Pancreas (tissue), 10 donors: Measurements from ENCODE around the gene HIVEP2. TPM values are rescaled to one million over a fixed set of nuclear protein-coding genes. Genes with fewer than 3 reads are reported as not detected.

ENCODE experiments used
- ATAC-seq, 4 donors: fragments of 200-7000 bp; cut with Tn5 transposase; one replicate each; pipeline versions ENCODE4 v1.8.0 to v1.9.1; 2020; ENCODE audit warnings: mild to moderate bottlenecking in 4 of 4, moderate library complexity in 4 of 4
- DNase-seq, 6 donors: peaks; one replicate each; pipeline ENCODE4 v3.0.0-alpha.2; 2020
- FAIRE-seq: peaks from 2 replicates; lab custom pipeline; 2012; peaks lifted over from hg19 to GRCh38; lab: Jason Lieb, UNC
- H3K27ac ChIP-seq, 4 donors: fragments of 200-600 bp; sonication (generic); 1 replicate in 3 of 4; 2 replicates in 1 of 4; pipeline versions ENCODE4 v1.5.0 to v1.8.0; 2020
- H3K27me3 ChIP-seq, 4 donors: fragments of 200-600 bp; one replicate each; pipeline ENCODE4 v1.8.0; 2021
- H3K36me3 ChIP-seq, 3 donors: fragments of 200-600 bp; sonication (generic) in 1 of 3; one replicate each; pipeline versions ENCODE4 v1.5.0 to v1.8.0; 2020 to 2021
- H3K4me1 ChIP-seq, 3 donors: fragments of 200-600 bp; one replicate each; pipeline ENCODE4 v1.8.0; 2021
- H3K4me3 ChIP-seq, 4 donors: fragments of 200-600 bp; sonication (generic) in 2 of 4; one replicate each; pipeline versions ENCODE4 v1.5.0 to v1.8.0; 2020 to 2021
- H3K9me3 ChIP-seq, 4 donors: fragments of 200-600 bp; one replicate each; pipeline ENCODE4 v1.8.0; 2021
- WGBS, 2 donors: extraction: QIAGEN DNeasy Blood & Tissue Kit; methylation state at CpG; one replicate each; pipeline ENCODE4 v1.1.7; 2013; 5-methylcytosine and 5-hydroxymethylcytosine counted together
- intact Hi-C, 3 donors: fragments of 100-400 bp; cut with DNase I; formaldehyde crosslinking; loops; one replicate each; pipeline versions ENCODE4 v1.11.1 to v1.14.2; 2022
- polyA plus RNA-seq, 2 donors: library from polyadenylated mRNA; stranded (reverse); fragments of 200-250 nt; gene quantifications; one replicate each; pipeline ENCODE4 v1.2.3, GENCODE V29; 2013
- total RNA-seq, 6 donors: library from RNA; stranded (reverse); fragmentation: NEBNext Ultra II Directional in 4 of 6; extraction: Animal tissue kit (Norgen Biotek cat#: 25700) in 4 of 6; gene quantifications; one replicate each; pipeline versions ENCODE4 v1.2.1 to v1.2.4, GENCODE V29; 2021 to 2023
- TF ChIP-seq, protein P1 (sequence below), 4 donors: fragments of 200-600 bp; sonication (generic) in 3 of 4; IDR thresholded peaks; one replicate each; pipeline versions ENCODE4 v1.5.0 to v1.8.0; 2021; ENCODE audit warnings: antibody characterized with exemption in 4 of 4
- donor health status: healthy with polysubstance abuse.
- donor health status: DM: no; HTN: no; CAD: no; lungs with moderate emphysema.
- donor health status: DM: no; HTN: no; CAD: no.
- donor health status: control.
- donor health status: control.
- donor health status: Bipolar disorder and iron deficiency.
- donor health status: DM: yes; HTN: yes; CAD: no.
- donor health status: DM: no; HTN: no; CAD: no.
- donor health status: DM: no; HTN: no; CAD: no.
- donor health status: DM: yes; HTN: yes; CAD: no.

Gene HIVEP2
- total and polyA plus RNA-seq, 8 donors = 3.8 to 14.0 (median 8.6) TPM

DNA sequence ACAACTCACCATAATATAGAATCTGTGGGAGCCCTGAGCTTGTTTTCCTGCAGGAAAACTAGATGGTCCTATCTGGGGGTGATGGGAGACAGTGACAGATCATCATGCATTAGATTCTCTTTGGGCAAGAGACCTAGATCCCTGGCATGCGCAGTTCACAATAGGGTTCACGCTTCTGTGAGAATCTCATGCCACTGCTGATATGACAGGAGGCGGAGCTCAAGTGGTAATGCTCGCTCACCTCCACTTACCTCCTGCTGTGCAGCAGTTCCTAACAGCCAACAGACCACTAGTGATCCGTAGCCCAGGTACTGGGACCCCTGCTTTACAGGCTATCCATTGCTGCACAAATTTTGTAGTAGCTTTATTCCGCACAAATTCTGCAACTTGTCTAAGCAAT is 84.5 kb downstream of the HIVEP2 start:
- Histone ChIP-seq H3K27me3 (no peaks in the 10 kb centered on the region), H3K36me3 (no peaks in the 10 kb centered on the region), H3K9me3 (no peaks in the 10 kb centered on the region), H3K4me3 (no peak overlapping the region), H3K27ac (no peak overlapping the region), H3K4me1 (peaks cover 0 to 4% (median 0%) of the 10 kb centered on the region in 3 donors)
- FAIRE-seq (no peak), DNase-seq (no peak), ATAC-seq (no peak)
- intact Hi-C loops = no loop called here
- WGBS, 2 donors = 92 to 96% methylated on average over 6 of the region's 6 CpGs
- TF ChIP-seq, protein P1, sequence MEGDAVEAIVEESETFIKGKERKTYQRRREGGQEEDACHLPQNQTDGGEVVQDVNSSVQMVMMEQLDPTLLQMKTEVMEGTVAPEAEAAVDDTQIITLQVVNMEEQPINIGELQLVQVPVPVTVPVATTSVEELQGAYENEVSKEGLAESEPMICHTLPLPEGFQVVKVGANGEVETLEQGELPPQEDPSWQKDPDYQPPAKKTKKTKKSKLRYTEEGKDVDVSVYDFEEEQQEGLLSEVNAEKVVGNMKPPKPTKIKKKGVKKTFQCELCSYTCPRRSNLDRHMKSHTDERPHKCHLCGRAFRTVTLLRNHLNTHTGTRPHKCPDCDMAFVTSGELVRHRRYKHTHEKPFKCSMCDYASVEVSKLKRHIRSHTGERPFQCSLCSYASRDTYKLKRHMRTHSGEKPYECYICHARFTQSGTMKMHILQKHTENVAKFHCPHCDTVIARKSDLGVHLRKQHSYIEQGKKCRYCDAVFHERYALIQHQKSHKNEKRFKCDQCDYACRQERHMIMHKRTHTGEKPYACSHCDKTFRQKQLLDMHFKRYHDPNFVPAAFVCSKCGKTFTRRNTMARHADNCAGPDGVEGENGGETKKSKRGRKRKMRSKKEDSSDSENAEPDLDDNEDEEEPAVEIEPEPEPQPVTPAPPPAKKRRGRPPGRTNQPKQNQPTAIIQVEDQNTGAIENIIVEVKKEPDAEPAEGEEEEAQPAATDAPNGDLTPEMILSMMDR (IDR thresholded peaks at IDR 0.05) = no peak

DNA sequence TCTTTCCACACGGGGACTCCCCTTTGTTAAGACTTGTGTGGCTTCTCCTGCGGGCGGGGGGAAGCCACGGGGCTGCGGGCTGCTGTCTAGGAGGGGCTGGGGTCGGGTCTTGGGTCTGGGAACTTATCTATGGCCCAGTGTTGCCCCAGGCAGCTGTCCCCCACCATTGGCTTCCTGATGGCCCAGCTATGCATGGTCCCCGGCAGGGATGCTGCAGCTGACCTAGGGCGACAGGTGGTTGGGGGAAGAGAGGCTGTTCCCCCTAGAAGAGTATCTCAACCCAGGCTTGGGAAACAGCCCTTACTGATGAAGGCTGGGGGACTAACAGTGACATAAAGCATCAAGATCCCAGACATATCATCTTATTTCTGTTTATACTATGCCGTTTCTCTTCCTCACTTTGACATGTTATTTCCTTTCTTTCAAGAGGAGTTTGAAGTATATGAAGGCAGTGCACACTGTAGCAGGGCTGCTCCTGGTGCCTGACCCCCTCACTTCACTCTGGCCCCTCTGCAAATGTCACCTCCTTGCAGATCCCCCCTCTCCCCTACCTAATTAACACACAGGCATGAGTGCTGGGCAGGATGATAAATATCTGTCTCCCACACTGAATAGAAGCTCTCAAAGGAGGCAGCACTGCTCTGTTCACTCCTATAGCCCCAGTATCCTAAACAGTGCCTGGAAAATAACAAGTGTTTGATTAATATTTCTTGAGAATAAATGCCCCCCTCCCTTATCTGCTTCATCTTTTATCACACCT is 87.0 kb downstream of the HIVEP2 start:
- DNase-seq = peak in 1 of 6 donors; percentile 41
- H3K27me3 ChIP-seq = no peaks in the 10 kb centered on the region
- no peak for FAIRE-seq
- H3K4me1 ChIP-seq = peaks cover 2 to 8% (median 3%) of the 10 kb centered on the region in 3 donors
- ATAC-seq = no peak
- intact Hi-C loops = no loop called here
- no peaks in the 10 kb centered on the region for H3K36me3 ChIP-seq
- WGBS, 2 donors = 86 to 88% methylated on average over 9 of the region's 9 CpGs
- no peak overlapping the region for H3K4me3 ChIP-seq
- H3K9me3 ChIP-seq = no peaks in the 10 kb centered on the region
- H3K27ac ChIP-seq = no peak overlapping the region
- TF ChIP-seq, protein P1 (IDR thresholded peaks at IDR 0.05) = no peak

DNA sequence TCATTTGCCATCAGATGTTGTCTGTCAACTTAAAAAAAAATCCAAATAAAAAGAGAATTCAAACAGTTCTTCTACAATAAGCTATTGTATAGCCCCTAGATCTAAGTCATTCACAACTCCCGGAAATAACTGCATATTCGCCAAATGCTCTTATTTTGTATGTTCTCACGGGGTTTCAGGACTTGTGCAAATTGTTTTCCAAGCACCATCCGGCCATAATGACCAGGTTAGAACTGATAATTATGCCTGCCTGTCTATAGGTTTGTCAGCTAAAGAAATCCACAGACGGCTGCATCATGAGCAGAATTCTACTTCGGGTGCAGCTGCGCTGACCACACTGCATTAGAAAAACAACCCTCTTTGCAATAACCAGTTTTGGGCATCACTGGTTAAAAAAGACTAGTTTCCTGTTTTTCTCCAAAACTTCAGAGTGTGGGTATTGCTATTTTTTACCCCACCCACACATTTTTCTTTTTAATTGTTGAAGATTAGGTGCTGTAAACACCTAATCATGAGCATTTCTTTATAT is 87.7 kb downstream of the HIVEP2 start:
- H3K36me3 ChIP-seq = no peaks in the 10 kb centered on the region
- no peak overlapping the region for H3K4me3 ChIP-seq
- ATAC-seq (no peak), DNase-seq (no peak), FAIRE-seq (no peak)
- H3K4me1 ChIP-seq = peaks cover 6 to 14% (median 9%) of the 10 kb centered on the region in 3 donors
- no peak overlapping the region for H3K27ac ChIP-seq
- WGBS, 2 donors = 76 to 85% methylated on average over 7 of the region's 7 CpGs
- intact Hi-C loops = no loop called here
- no peaks in the 10 kb centered on the region for H3K27me3 ChIP-seq
- no peaks in the 10 kb centered on the region for H3K9me3 ChIP-seq
- TF ChIP-seq, protein P1 (IDR thresholded peaks at IDR 0.05) = no peak

DNA sequence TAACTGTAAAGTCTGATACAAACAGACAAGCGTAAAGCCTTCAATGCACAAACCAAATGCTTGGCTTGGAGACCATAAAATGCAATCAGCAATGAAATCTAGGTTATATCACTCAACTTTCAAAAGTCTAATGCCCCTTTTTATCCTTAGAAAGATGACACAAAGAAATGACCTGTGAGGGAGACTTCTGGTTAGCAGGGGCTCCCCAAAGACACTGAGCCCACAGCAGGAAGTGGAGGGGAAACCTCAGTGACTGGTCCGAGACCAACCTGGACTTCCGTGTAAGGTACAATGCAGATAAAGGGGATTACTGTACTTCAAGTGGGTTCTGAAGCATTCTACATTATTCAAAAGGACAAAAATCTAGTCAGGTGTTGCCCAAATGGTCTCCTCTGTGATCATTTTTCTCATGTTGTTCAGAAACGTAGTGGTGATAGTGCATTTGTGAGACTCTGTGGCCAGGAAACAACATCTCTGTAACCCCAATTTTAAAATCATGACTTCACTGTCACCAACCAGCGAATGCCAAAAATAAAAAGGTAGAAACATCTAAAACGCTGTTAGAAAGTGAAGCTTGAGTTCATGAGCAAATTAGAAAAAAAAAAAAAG is 88.2 kb downstream of the HIVEP2 start:
- DNase-seq = no peak
- H3K4me3 ChIP-seq = no peak overlapping the region
- no peak overlapping the region for H3K27ac ChIP-seq
- ATAC-seq = no peak
- FAIRE-seq = no peak
- H3K27me3 ChIP-seq = no peaks in the 10 kb centered on the region
- no peaks in the 10 kb centered on the region for H3K36me3 ChIP-seq
- intact Hi-C loops = no loop called here
- no peaks in the 10 kb centered on the region for H3K9me3 ChIP-seq
- 83 to 84% methylated on average over 6 of the region's 6 CpGs for WGBS, 2 donors
- TF ChIP-seq, protein P1 (IDR thresholded peaks at IDR 0.05) = no peak
- H3K4me1 ChIP-seq = peaks cover 6 to 18% (median 14%) of the 10 kb centered on the region in 3 donors
